GM12801 (cell line): ENCODE measurements around the gene C1QTNF5.

Experiments
- TF ChIP-seq, protein P1 (sequence below): IDR thresholded peaks from one replicate; pipeline ENCODE4 v1.5.1; 2011; ENCODE audit warnings: control low read depth; ENCODE audit not compliant: insufficient read length; ENCODE audit errors: extremely low read depth

C1QTNF5 gene, protein sequence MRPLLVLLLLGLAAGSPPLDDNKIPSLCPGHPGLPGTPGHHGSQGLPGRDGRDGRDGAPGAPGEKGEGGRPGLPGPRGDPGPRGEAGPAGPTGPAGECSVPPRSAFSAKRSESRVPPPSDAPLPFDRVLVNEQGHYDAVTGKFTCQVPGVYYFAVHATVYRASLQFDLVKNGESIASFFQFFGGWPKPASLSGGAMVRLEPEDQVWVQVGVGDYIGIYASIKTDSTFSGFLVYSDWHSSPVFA

DNA sequence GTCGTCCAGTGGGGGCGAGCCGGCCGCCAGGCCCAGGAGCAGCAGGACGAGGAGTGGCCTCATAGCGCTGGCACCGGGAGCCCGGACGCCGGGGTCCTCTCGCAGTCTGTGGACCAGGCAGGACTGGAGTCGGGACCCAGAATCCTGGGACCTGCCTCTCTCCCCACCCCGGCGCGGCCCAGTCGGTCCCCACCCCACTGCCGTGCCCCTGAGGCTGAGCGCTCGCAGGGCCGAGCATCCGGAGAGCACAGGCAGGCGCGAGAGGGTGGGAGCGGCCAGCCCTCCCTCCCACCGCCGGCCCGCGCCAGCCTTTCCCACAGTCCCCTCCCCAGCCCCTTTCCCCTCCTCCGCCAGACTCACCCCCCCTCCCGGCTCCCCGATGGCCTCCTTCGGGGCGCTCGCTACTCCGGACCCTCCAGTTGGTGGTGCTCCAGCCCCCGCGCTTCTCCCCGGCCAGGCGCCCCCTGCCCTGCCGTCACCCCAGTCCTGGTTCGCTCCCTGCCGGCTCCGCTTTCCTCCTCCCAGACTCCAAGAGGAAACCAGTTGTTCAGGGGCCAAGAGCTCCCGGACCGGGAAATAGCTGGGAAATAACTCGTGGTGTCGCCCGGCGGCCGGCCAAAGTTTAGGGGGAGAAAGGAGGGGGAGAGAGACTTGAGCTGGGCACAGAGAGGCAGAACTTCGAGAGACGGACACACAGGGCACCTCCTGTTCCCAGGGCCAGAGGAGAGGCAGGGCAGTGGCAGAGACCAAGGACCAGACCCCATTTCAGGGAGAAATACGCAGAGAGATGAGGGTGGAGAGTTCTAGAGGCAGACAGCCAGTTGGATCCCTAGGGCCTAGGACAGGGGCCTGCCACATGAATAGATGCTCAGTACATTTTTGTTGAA is at the start of gene C1QTNF5:
C1QTNF5 (minus strand) TSS at position 549 of the 887 bp plus-strand sequence; CDS start at position 63, 486 bp downstream.
- TF ChIP-seq, protein P1, sequence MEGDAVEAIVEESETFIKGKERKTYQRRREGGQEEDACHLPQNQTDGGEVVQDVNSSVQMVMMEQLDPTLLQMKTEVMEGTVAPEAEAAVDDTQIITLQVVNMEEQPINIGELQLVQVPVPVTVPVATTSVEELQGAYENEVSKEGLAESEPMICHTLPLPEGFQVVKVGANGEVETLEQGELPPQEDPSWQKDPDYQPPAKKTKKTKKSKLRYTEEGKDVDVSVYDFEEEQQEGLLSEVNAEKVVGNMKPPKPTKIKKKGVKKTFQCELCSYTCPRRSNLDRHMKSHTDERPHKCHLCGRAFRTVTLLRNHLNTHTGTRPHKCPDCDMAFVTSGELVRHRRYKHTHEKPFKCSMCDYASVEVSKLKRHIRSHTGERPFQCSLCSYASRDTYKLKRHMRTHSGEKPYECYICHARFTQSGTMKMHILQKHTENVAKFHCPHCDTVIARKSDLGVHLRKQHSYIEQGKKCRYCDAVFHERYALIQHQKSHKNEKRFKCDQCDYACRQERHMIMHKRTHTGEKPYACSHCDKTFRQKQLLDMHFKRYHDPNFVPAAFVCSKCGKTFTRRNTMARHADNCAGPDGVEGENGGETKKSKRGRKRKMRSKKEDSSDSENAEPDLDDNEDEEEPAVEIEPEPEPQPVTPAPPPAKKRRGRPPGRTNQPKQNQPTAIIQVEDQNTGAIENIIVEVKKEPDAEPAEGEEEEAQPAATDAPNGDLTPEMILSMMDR, result no peak

DNA sequence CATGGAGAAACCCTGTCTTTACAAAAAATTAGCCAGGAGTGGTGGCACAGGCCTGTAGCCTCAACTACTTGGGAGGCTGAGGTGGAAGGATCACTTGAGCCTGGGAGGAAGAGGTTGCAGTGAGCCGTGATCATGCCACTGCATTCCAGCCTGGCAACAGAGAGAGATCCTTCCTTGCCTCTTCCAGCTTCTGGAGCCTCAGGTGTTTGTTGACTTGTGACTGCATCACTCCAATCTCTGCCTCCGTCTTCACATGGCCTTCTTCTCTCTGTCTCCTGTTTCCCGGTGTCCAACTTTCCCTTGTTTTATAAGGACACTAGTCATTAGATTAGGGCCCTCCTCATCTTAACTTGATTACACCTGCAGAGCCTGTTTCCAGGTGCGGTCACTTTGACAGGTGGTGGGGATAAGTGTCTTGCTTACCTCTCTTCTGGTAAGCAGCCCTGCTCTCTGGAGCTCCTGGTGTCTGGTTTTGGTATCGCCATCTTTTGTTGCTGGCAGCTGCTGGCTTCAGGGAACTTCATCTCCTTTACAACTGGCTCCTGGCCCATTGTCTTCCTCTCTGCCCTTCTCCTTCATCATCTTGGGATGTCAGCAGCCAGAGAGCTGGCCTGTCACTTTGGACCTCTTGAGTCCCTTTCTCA is 49.0 kb upstream of the C1QTNF5 start:
- TF ChIP-seq, protein P1, result no peak

DNA sequence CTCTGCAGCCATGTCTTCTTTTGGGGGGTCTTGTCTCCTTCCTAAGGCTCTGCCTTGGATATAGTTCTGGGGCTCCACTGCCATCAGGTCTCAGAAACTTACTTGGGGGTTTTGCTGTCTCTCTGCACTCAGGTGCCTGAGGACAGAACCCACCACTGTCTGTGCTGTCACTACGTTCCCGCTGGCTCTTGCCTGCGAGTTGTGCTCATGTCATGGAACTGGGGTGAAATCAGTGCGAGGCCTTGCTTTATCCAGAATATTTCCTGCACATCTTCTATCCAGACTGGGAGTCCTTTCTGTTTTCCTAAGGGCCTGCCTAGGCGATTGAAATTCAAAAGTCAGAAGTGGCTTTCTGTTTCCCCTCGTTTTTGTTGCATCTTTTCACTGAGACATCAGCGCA is 47.4 kb upstream of the C1QTNF5 start:
- TF ChIP-seq, protein P1, result no peak

DNA sequence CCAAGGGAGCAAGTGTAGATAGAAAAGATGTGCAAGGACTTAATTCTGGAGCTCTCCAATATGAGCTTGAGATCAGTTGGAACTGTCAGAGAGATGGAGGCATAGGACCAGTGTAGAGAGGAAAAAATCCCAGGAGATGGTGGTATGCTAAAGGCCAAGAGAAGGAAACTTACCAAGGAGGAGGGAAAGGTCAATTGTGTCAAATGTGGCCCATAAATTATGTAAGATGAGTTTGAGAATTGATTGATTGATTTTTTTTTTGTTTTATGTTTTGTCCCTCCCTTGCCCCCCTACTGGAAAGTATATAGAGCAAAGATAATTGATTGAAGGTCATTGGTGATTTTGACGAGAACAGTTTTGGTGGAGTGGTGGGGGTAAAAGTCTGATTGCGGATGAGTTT is 43.6 kb upstream of the C1QTNF5 start:
- TF ChIP-seq, protein P1, result no peak

DNA sequence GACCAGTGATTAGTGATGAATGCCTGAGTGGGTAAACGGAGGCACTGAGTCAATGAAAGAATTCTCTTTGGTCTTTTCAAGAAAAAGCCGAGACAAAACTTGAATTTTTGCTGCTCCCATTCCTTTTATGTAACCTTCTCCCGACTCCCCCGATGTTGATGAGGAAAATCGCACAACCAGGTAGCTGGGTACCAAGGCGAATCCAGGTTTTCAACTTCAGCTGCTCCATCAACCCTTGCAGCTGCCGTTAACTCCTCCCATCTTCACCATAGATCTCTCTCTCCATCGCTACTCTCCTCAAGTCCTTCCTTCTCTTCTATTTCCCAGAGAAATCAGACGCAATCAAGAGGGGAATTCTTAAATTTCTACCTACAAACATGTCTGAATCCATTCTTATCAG is 41.4 kb upstream of the C1QTNF5 start:
- TF ChIP-seq, protein P1, result no peak

DNA sequence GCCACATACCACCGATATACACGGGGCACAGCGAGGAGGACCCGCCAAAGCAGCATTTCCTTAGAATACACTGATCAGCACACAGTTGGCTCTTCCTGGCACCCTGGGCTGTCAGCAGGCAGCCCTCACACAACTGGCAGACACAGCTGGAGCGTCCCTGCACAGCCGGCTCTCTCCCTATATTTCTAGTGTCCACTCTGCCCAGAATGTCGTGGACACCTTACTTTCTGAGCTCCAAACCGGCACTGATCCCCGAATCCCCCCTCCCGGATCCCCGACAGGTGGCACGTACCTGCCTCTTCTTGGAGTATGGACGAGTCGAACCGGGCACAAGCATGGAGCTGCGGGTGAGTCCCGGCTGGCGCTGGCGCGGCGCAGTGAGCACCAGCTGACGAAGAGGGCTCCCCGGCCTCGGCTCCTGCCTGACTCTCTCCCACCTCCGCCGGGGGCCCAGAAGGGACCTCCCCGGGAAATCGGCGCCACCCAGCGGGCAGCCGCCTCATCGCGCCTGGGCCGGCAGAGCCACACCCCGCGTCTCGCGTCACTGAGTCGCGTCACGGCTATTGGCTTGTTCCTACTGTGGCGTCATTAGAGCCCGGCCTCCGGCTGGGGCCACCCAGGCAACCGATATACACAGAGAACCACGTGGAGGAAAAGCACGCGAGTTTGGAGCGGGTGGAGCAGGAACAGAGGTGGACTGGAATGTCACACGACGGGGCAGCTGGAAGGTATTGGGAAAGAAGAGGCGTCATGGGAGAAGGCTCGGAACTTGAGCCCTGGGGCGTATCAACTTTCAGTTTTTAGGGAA is 40.7 kb upstream of the C1QTNF5 start, which contains the start of gene USP2:
USP2 (minus strand) TSS at position 510 of the 808 bp plus-strand sequence. CDS start 8,210 bp downstream, outside the sequence.
- TF ChIP-seq, protein P1, result no peak
